MM.1S (cell line): ENCODE data around the gene OR7C1.

ENCODE experiments used
- DNase-seq: peaks from one replicate; pipeline ENCODE4 v3.0.0-alpha.2; 2015
- H2AFZ ChIP-seq: fragments of 300-600 bp; sonication (generic); 2 replicates; pipeline ENCODE4 v1.6.0; 2016; ENCODE audit warnings: antibody characterized with exemption, low read length
- H3F3A ChIP-seq: fragments of 300-600 bp; sonication (generic); 2 replicates; pipeline ENCODE4 v1.6.1; 2016; ENCODE audit warnings: mild to moderate bottlenecking, antibody characterized with exemption, low read length, moderate library complexity, mixed read lengths; ENCODE audit not compliant: insufficient read depth
- H3K27ac ChIP-seq: fragments of 300-600 bp; sonication (generic); 2 replicates; pipeline ENCODE4 v1.5.1; 2016; ENCODE audit warnings: mild to moderate bottlenecking, low read length
- H3K27me3 ChIP-seq: fragments of 300-600 bp; sonication (generic); replicated peaks from 2 replicates; pipeline ENCODE4 v1.6.0; 2016; ENCODE audit warnings: low read length; ENCODE audit not compliant: insufficient read depth
- H3K36me3 ChIP-seq: fragments of 300-600 bp; sonication (generic); replicated peaks from 2 replicates; pipeline ENCODE4 v1.6.1; 2016; ENCODE audit warnings: mild to moderate bottlenecking, low read length, mixed read lengths; ENCODE audit not compliant: insufficient read depth
- H3K4me1 ChIP-seq: fragments of 300-600 bp; sonication (generic); 2 replicates; pipeline ENCODE4 v1.6.1; 2016; ENCODE audit warnings: low read length, mixed read lengths
- H3K4me2 ChIP-seq: fragments of 300-600 bp; sonication (generic); 2 replicates; pipeline ENCODE4 v1.6.0; 2016; ENCODE audit warnings: low read depth, low read length
- H3K4me3 ChIP-seq: fragments of 300-600 bp; sonication (generic); 2 replicates; pipeline ENCODE4 v1.5.1; 2016; ENCODE audit warnings: low read length, mixed read lengths
- H3K79me2 ChIP-seq: fragments of 300-600 bp; sonication (generic); 2 replicates; pipeline ENCODE4 v1.6.1; 2016; ENCODE audit warnings: mixed run types, low read length, mixed read lengths
- H3K9ac ChIP-seq: fragments of 300-600 bp; sonication (generic); 2 replicates; pipeline ENCODE4 v1.6.1; 2016; ENCODE audit warnings: low read length, mixed read lengths
- H3K9me2 ChIP-seq: fragments of 300-600 bp; sonication (generic); replicated peaks from 2 replicates; pipeline ENCODE4 v1.6.1; 2016; ENCODE audit warnings: mild to moderate bottlenecking, low read length, mixed read lengths; ENCODE audit not compliant: insufficient read depth
- H3K9me3 ChIP-seq: fragments of 300-600 bp; sonication (generic); replicated peaks from 2 replicates; pipeline ENCODE4 v1.6.1; 2016; ENCODE audit warnings: mild to moderate bottlenecking, low read length, mixed read lengths; ENCODE audit not compliant: insufficient read depth
- H4K20me1 ChIP-seq: fragments of 300-600 bp; sonication (generic); 2 replicates; pipeline ENCODE4 v1.6.1; 2016; ENCODE audit warnings: mild to moderate bottlenecking, low read length, moderate library complexity, mixed read lengths; ENCODE audit not compliant: insufficient read depth
- CTCF ChIP-seq: fragments of 300-600 bp; sonication (generic); IDR thresholded peaks from 2 replicates; pipeline ENCODE4 v1.5.1; 2016; ENCODE audit warnings: antibody characterized with exemption, low read length, mixed read lengths
- EZH2 ChIP-seq: fragments of 300-600 bp; sonication (generic); optimal IDR thresholded peaks from 2 replicates; pipeline ENCODE3; 2017; ENCODE audit warnings: low read depth, mild to moderate bottlenecking, antibody characterized with exemption, low read length, mixed read lengths
- EZH2phosphoT487 ChIP-seq: fragments of 300-600 bp; sonication (generic); IDR thresholded peaks from 2 replicates; pipeline ENCODE4 v1.6.1; 2018; ENCODE audit warnings: antibody characterized with exemption, low read length

OR7C1 gene

DNA sequence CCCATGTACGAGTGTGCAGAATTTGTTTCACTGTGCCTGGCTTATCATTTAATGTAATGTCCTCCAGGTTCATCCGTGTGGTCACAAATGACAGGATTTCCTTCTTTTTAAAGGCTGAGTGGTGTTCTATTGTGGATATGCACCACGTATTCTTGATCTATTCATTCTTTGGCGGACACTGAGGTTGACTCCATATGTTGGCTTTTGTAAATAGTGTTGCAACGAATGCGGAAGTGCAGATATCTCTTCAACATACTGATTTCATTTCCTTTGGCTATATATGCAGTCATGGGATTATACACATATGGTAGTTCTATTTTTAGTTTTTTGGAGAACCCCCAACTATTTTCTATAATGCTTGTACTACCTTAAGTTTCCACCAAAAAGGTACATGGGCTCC lies 13.0 kb downstream of the OR7C1 start:
- no peaks in the 10 kb centered on the region for H3K79me2 ChIP-seq
- H3K36me3 ChIP-seq = no peaks in the 10 kb centered on the region
- H4K20me1 ChIP-seq = no peaks in the 10 kb centered on the region
- no peak overlapping the region for H3K9ac ChIP-seq
- no peak overlapping the region for H3K27ac ChIP-seq
- no peaks in the 10 kb centered on the region for H3K4me1 ChIP-seq
- no peak for DNase-seq
- H3K9me2 ChIP-seq = no peaks in the 10 kb centered on the region
- H3K9me3 ChIP-seq = no peaks in the 10 kb centered on the region
- peaks cover 79% of the 10 kb centered on the region for H3K27me3 ChIP-seq
- H3F3A ChIP-seq = no peaks in the 10 kb centered on the region
- no peak overlapping the region for H2AFZ ChIP-seq
- TF ChIP-seq EZH2 (no peak), CTCF (no peak), EZH2phosphoT487 (no peak)
- H3K4me3 ChIP-seq = no peak overlapping the region
- H3K4me2 ChIP-seq = no peak overlapping the region

GRCh38 chr19:14818588-14818987 lies 16.4 kb downstream of the OR7C1 start:
- no peaks in the 10 kb centered on the region for H3F3A ChIP-seq
- no peak overlapping the region for H3K4me2 ChIP-seq
- H3K9ac ChIP-seq = no peak overlapping the region
- H4K20me1 ChIP-seq = no peaks in the 10 kb centered on the region
- no peak for TF ChIP-seq EZH2phosphoT487
- TF ChIP-seq EZH2 = no peak
- TF ChIP-seq CTCF = no peak
- no peak overlapping the region for H3K4me3 ChIP-seq
- no peak overlapping the region for H2AFZ ChIP-seq
- H3K4me1 ChIP-seq = no peaks in the 10 kb centered on the region
- no peaks in the 10 kb centered on the region for H3K36me3 ChIP-seq
- H3K9me2 ChIP-seq = no peaks in the 10 kb centered on the region
- peaks cover 80% of the 10 kb centered on the region for H3K27me3 ChIP-seq
- no peaks in the 10 kb centered on the region for H3K79me2 ChIP-seq
- no peaks in the 10 kb centered on the region for H3K9me3 ChIP-seq
- no peak overlapping the region for H3K27ac ChIP-seq
- no peak for DNase-seq

DNA sequence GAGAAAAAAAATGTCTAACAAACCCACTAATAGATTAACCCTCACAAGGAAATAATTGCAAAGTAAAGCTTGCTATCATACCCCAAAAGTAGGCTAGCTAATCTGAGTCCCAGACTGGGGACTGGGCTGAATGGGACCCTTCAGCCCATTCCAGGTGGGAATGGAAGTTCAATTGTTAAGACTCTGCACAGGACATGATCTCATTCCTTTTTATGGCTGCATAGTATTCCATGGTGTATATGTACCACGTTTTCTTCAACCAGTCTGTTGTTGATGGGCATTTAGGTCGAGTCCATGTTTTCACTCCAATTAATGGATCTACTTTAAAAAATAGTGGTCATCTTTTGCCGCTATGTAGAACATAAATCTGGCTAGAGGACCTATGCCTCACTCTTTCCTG lies 17.9 kb downstream of the OR7C1 start:
- H3K27ac ChIP-seq = no peak overlapping the region
- no peaks in the 10 kb centered on the region for H4K20me1 ChIP-seq
- no peak overlapping the region for H3K9ac ChIP-seq
- no peaks in the 10 kb centered on the region for H3F3A ChIP-seq
- no peaks in the 10 kb centered on the region for H3K79me2 ChIP-seq
- no peaks in the 10 kb centered on the region for H3K4me1 ChIP-seq
- H3K36me3 ChIP-seq = no peaks in the 10 kb centered on the region
- H3K4me3 ChIP-seq = no peak overlapping the region
- no peaks in the 10 kb centered on the region for H3K9me2 ChIP-seq
- no peaks in the 10 kb centered on the region for H3K9me3 ChIP-seq
- TF ChIP-seq EZH2 (no peak), CTCF (no peak), EZH2phosphoT487 (no peak)
- H3K27me3 ChIP-seq = peaks cover 86% of the 10 kb centered on the region
- H2AFZ ChIP-seq = no peak overlapping the region
- H3K4me2 ChIP-seq = no peak overlapping the region
- no peak for DNase-seq
